ENCODE results near the gene GAB2.

Gene GAB2

DNA sequence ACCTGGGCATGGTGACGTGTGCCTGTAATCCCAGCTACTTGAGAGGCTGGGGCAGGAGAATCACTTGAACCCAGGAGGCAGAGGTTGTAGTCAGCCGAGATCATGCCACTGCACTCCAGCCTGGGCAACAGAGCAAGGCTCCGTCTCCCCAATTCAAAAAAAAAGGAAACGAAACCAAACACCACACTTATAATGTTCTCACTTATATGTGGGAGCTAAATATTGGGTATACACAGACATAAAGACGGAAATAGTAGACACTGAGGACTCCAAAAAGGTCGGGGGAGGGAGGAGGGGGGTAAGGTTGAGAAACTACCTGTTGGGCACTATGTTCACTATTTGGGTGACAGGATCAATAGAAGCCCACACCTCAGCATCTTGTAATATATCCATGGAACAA is 94.3 kb downstream of the GAB2 start:
- no peak overlapping the region for H3K27ac ChIP-seq
- no peak for TF ChIP-seq CTCF (conservative IDR thresholded peaks at IDR 0.05)
- no peak for TF ChIP-seq ZFX (IDR thresholded peaks at IDR 0.05)

DNA sequence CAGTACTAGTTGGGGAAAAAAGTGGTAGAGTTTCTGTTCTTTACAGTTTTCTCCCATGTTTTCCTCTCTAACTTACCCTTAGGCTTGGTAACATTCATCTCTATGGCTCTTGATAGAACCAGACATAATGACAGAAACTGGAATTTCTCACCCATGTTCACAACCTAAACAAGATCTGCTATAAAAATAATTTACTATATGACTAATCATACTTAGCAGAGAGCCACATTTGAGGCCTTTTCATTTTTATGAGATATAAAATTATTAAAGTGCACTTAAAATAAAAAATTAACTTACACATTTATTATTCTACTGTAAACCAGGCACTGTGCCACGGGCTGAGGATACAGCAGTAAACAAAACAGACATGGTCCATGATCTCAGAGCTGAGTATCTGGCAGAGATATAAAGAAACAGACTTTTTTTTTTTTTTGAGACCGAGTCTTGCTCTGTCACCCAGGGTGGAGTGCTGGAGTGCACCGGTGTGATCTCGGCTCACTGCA is 98.1 kb downstream of the GAB2 start:
- no peak overlapping the region for H3K27ac ChIP-seq
- TF ChIP-seq CTCF (conservative IDR thresholded peaks at IDR 0.05): no peak
- TF ChIP-seq ZFX (IDR thresholded peaks at IDR 0.05): no peak

- TF ChIP-seq CTCF (conservative IDR thresholded peaks at IDR 0.05) (no peak), ZFX (IDR thresholded peaks at IDR 0.05) (no peak)
- no peak overlapping the region for H3K27ac ChIP-seq
Observed at GRCh38 chr11:78318321-78319114, 99.1 kb downstream of the GAB2 start.

DNA sequence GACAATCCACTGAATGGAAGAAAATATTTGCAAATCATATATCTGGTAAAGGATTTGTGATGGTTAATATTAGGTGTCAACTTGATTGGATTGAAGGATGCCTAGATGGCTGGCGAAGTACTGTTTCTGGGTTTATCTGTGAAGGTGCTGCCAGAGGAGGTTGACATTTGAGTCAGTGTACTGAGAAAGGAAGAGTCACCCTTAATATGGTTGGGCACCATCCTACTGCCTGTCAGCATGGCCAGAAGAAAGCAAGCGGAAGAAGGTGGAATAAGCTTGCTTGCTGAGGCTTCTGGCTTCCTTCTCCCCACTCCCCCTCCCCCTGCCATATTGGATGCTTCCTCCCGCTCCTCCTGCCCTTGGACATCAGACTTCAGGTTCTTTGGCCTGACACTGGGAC is 101.9 kb downstream of the GAB2 start:
- TF ChIP-seq CTCF (conservative IDR thresholded peaks at IDR 0.05) (no peak), ZFX (IDR thresholded peaks at IDR 0.05) (no peak)
- no peak overlapping the region for H3K27ac ChIP-seq

GRCh38 chr11:78314762-78315161 is 102.9 kb downstream of the GAB2 start:
- H3K27ac ChIP-seq: no peak overlapping the region
- TF ChIP-seq CTCF (conservative IDR thresholded peaks at IDR 0.05): no peak
- no peak for TF ChIP-seq ZFX (IDR thresholded peaks at IDR 0.05)

- TF ChIP-seq ZFX (IDR thresholded peaks at IDR 0.05) (no peak), CTCF (conservative IDR thresholded peaks at IDR 0.05) (no peak)
- no peak overlapping the region for H3K27ac ChIP-seq
Observed at GRCh38 chr11:78313898-78314297, 103.7 kb downstream of the GAB2 start.

GRCh38 chr11:78313181-78313795 is 104.3 kb downstream of the GAB2 start:
- TF ChIP-seq ZFX (IDR thresholded peaks at IDR 0.05) (no peak), CTCF (conservative IDR thresholded peaks at IDR 0.05) (no peak)
- H3K27ac ChIP-seq: no peak overlapping the region
